ENCODE results near the gene VPS37B. TPM values are rescaled to one million over a fixed set of nuclear protein-coding genes. Genes with fewer than 3 reads are reported as not detected.

VPS37B gene
- total RNA-seq, 1 experiment from 2014 or later: 24.0 TPM

DNA sequence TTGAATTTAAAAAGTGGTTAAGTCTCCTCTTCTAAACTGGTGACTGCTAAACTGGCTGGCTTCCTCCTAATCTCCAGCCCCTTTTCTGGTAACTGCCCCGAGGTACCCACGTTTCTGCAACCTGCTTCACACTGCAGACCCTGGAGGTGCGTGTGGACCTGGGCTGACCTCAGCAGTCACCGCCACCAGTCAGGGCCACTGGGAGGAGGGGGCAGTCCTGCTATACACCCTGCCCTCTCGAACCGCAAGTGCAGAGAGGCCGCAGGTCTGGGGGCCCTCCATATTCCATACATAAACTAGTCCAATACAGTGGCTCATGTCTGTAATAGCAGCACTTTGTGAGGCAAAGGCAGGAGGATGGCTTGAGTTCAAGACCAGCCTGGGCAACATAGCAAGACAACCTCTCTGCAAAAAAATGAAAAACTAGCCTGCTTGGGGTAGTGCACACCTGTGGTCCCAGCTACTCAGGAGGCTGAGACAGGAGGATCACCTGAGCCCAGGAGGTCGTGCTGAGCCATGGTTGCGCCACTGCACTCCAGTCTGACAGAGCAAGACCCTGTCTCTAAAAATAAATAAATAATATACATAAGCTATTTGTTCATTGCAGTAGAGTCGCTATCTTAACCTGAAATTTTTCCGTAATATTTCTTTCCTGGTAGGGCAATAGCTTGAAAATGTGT is 25.6 kb downstream of the VPS37B start:
- POLR2A ChIA-PET: interaction anchor here (0.6 kb wide), 1 partner anchor 186 kb away, joined by 7 read pairs; no protein-coding TSS in a partner anchor
- Mint-ChIP-seq H3K4me3 (ENCODE audit: unreplicated experiment) (no peak overlapping the region), H3K9me3 (ENCODE audit: unreplicated experiment) (no peaks in the 10 kb centered on the region), H3K27me3 (ENCODE audit: insufficient read depth, unreplicated experiment) (no peaks in the 10 kb centered on the region), H3K4me1 (ENCODE audit: low read depth, unreplicated experiment) (peaks cover 7% of the 10 kb centered on the region), H3K36me3 (ENCODE audit: insufficient read depth, unreplicated experiment) (peaks cover 43% of the 10 kb centered on the region), H3K27ac (ENCODE audit: unreplicated experiment) (no peak overlapping the region)
- TF ChIP-seq, protein P1, sequence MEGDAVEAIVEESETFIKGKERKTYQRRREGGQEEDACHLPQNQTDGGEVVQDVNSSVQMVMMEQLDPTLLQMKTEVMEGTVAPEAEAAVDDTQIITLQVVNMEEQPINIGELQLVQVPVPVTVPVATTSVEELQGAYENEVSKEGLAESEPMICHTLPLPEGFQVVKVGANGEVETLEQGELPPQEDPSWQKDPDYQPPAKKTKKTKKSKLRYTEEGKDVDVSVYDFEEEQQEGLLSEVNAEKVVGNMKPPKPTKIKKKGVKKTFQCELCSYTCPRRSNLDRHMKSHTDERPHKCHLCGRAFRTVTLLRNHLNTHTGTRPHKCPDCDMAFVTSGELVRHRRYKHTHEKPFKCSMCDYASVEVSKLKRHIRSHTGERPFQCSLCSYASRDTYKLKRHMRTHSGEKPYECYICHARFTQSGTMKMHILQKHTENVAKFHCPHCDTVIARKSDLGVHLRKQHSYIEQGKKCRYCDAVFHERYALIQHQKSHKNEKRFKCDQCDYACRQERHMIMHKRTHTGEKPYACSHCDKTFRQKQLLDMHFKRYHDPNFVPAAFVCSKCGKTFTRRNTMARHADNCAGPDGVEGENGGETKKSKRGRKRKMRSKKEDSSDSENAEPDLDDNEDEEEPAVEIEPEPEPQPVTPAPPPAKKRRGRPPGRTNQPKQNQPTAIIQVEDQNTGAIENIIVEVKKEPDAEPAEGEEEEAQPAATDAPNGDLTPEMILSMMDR (IDR thresholded peaks at IDR 0.05; ENCODE audit: insufficient read depth in 1 of 2, low read depth in 1 of 2, low read length in 1 of 2, severe bottlenecking in 1 of 2, unreplicated experiment in 1 of 2): no peak
- no peak overlapping the region for H3K4me3 ChIP-seq (ENCODE audit: low read depth, low read length)
- CTCF ChIA-PET: interaction anchor here (0.7 kb wide), 1 partner anchor 10 kb away, joined by 3 read pairs; no protein-coding TSS in a partner anchor
- no peaks in the 10 kb centered on the region for H3K4me1 ChIP-seq
- BruUV-seq (replicated peaks): no TSS peak
- peaks cover 2% of the 10 kb centered on the region; the same call in 1 of the 2 replicates for H3K36me3 ChIP-seq (ENCODE audit: control insufficient read depth, insufficient read depth, low read length)
- intact Hi-C loops (cut with micrococcal nuclease; ENCODE audit: unreplicated experiment): no loop called here
- H3K27me3 ChIP-seq (replicated peaks; ENCODE audit: control insufficient read depth, insufficient read depth, low read length): no peaks in the 10 kb centered on the region
- H3K9me3 ChIP-seq: no peaks in the 10 kb centered on the region
- DNase-seq: no peak

DNA sequence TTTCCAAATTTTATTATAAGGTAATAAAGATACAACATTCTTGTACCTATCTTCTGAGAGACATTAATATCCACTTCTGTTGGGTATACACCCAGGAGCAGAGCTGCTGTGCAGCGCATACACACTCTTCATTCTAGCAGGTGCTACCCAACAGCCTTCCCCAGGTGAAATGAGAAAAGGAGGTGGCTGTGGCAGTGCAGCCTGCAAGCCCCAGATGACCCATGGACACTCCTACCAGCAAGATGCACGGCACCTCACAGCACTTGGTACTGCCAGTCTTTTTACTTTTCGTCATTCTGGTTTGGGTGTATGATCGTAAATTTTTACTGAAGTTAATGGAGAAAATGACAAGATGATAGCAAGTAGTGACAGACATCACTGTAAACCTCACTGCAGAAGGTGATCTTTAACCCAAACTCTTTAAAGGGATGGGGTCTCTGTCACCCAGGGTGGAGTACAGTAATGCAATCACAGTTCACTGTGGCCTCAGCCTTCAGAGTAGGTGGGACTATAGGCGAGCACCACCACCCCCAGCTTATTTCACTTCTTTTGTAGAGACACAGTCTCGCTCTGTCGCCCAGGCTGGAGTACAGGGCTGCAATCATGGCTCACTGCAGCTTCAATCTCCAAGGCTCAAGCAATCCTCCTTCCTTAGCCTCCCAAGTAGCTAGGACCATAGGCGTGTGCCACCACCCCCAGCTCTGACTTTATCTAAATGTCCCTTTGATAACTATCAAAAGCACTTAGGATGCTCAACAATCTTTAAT is 26.5 kb downstream of the VPS37B start:
- DNase-seq: no peak
- H3K4me1 Mint-ChIP-seq (ENCODE audit: low read depth, unreplicated experiment): peaks cover 7% of the 10 kb centered on the region
- Histone ChIP-seq H3K27me3 (replicated peaks; ENCODE audit: control insufficient read depth, insufficient read depth, low read length) (no peaks in the 10 kb centered on the region), H3K9me3 (no peaks in the 10 kb centered on the region), H3K36me3 (ENCODE audit: control insufficient read depth, insufficient read depth, low read length) (peaks cover 2% of the 10 kb centered on the region; the same call in 1 of the 2 replicates), H3K4me1 (no peaks in the 10 kb centered on the region), H3K4me3 (ENCODE audit: low read depth, low read length) (no peak overlapping the region)
- CTCF ChIA-PET: interaction anchor here (0.7 kb wide), 1 partner anchor 112 kb away, joined by 3 read pairs; no protein-coding TSS in a partner anchor
- intact Hi-C loops (cut with micrococcal nuclease; ENCODE audit: unreplicated experiment): loop anchor here (10.0 kb wide), 1 partner anchor 235 kb away; no protein-coding TSS in a partner anchor
- H3K27me3 Mint-ChIP-seq (ENCODE audit: insufficient read depth, unreplicated experiment): no peaks in the 10 kb centered on the region
- no peaks in the 10 kb centered on the region for H3K9me3 Mint-ChIP-seq (ENCODE audit: unreplicated experiment)
- no TSS peak for BruUV-seq (replicated peaks)
- no peak overlapping the region for H3K4me3 Mint-ChIP-seq (ENCODE audit: unreplicated experiment)
- POLR2A ChIA-PET: no interaction called here
- no peak overlapping the region for H3K27ac Mint-ChIP-seq (ENCODE audit: unreplicated experiment)
- TF ChIP-seq, protein P1 (IDR thresholded peaks at IDR 0.05; ENCODE audit: insufficient read depth in 1 of 2, low read depth in 1 of 2, low read length in 1 of 2, severe bottlenecking in 1 of 2, unreplicated experiment in 1 of 2): no peak
- peaks cover 52% of the 10 kb centered on the region for H3K36me3 Mint-ChIP-seq (ENCODE audit: insufficient read depth, unreplicated experiment)

DNA sequence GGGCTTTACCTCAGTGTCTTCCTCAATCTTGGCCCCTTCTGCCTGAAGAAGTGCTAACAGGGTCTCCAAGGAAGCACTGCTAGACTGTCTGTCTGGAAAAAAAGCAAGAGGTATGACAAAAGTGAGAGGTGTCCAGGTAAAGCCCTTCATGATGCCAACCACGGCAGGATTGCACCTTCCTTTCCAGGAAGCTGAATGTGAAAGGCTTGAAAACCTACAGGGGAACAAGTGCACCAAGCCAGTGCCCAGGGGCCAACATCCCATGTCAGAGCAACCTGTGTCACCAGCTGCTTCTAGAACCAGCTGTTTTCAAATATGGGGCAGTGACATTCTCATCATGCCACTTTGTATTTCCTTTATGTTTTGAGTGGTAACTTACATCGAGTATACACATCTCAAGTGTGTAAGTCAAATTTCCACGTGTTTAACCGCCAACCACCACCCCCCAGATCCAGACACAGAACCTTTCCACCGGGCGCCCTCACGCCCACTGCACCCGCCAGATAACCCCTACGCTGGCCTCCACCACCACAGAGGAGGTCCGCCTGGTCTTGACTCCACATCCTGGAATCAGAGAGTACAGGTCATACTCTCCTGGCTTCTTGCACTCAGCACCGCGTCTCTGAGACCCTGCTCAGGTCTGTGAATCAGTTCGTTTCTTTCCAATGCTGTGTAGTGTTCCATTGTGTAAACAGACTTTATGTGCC is 27.3 kb downstream of the VPS37B start:
- Histone ChIP-seq H3K4me3 (ENCODE audit: low read depth, low read length) (no peak overlapping the region), H3K4me1 (no peaks in the 10 kb centered on the region), H3K36me3 (ENCODE audit: control insufficient read depth, insufficient read depth, low read length) (peaks cover 2% of the 10 kb centered on the region; the same call in 1 of the 2 replicates), H3K27me3 (replicated peaks; ENCODE audit: control insufficient read depth, insufficient read depth, low read length) (no peaks in the 10 kb centered on the region), H3K9me3 (no peaks in the 10 kb centered on the region)
- BruUV-seq (replicated peaks): no TSS peak
- ChIA-PET POLR2A (no interaction called here), CTCF (no interaction called here)
- Mint-ChIP-seq H3K9me3 (ENCODE audit: unreplicated experiment) (no peaks in the 10 kb centered on the region), H3K36me3 (ENCODE audit: insufficient read depth, unreplicated experiment) (peaks cover 54% of the 10 kb centered on the region), H3K4me1 (ENCODE audit: low read depth, unreplicated experiment) (peaks cover 7% of the 10 kb centered on the region), H3K4me3 (ENCODE audit: unreplicated experiment) (no peak overlapping the region), H3K27me3 (ENCODE audit: insufficient read depth, unreplicated experiment) (no peaks in the 10 kb centered on the region), H3K27ac (ENCODE audit: unreplicated experiment) (no peak overlapping the region)
- intact Hi-C loops (cut with micrococcal nuclease; ENCODE audit: unreplicated experiment): loop anchor here (10.0 kb wide), 1 partner anchor 234 kb away; no protein-coding TSS in a partner anchor
- TF ChIP-seq, protein P1 (IDR thresholded peaks at IDR 0.05; ENCODE audit: insufficient read depth in 1 of 2, low read depth in 1 of 2, low read length in 1 of 2, severe bottlenecking in 1 of 2, unreplicated experiment in 1 of 2): no peak
- no peak for DNase-seq
